ENCODE measurements around the gene ZNF70.

The ZNF70 gene

GRCh38 chr22:23781511-23782183 is 30.7 kb upstream of the ZNF70 start:
- no peaks in the 10 kb centered on the region for H4K20me1 ChIP-seq (ENCODE audit: control insufficient read depth, insufficient read depth, low read depth, low read length)
- H3K27ac ChIP-seq (ENCODE audit: low read depth, low read length), result no peak overlapping the region
- H3K79me2 ChIP-seq (ENCODE audit: control insufficient read depth, low read length), result peaks cover 3% of the 10 kb centered on the region; the same call in 1 of the 2 replicates
- no peaks in the 10 kb centered on the region for H3K27me3 ChIP-seq (ENCODE audit: control insufficient read depth, low read length)
- H3K9me2 ChIP-seq (replicated peaks; ENCODE audit: control insufficient read depth, low read length), result no peaks in the 10 kb centered on the region
- H3K4me2 ChIP-seq (ENCODE audit: low read length), result no peak overlapping the region
- H3K36me3 ChIP-seq (ENCODE audit: control insufficient read depth, low read length), result no peaks in the 10 kb centered on the region
- peaks cover 2% of the 10 kb centered on the region; the same call in 1 of the 2 replicates for H3F3A ChIP-seq (ENCODE audit: control insufficient read depth, insufficient read depth)
- TF ChIP-seq CTCF (IDR thresholded peaks at IDR 0.05; ENCODE audit: low read depth, low read length, poor library complexity, severe bottlenecking) (no peak), EZH2phosphoT487 (IDR thresholded peaks at IDR 0.05; ENCODE audit: borderline replicate concordance, low read length) (no peak)
- no peak overlapping the region for H3K4me3 ChIP-seq (ENCODE audit: low read length)
- peaks cover 10% of the 10 kb centered on the region for H3K4me1 ChIP-seq (ENCODE audit: control insufficient read depth, low read length)
- no peaks in the 10 kb centered on the region for H3K9me3 ChIP-seq (ENCODE audit: control insufficient read depth, insufficient read depth, low read length)

GRCh38 chr22:23781065-23781464 is 30.2 kb upstream of the ZNF70 start:
- no peak overlapping the region for H3K4me3 ChIP-seq (ENCODE audit: low read length)
- H3K9me3 ChIP-seq (ENCODE audit: control insufficient read depth, insufficient read depth, low read length), result no peaks in the 10 kb centered on the region
- H4K20me1 ChIP-seq (ENCODE audit: control insufficient read depth, insufficient read depth, low read depth, low read length), result no peaks in the 10 kb centered on the region
- TF ChIP-seq EZH2phosphoT487 (IDR thresholded peaks at IDR 0.05; ENCODE audit: borderline replicate concordance, low read length) (no peak), CTCF (IDR thresholded peaks at IDR 0.05; ENCODE audit: low read depth, low read length, poor library complexity, severe bottlenecking) (no peak)
- H3K9me2 ChIP-seq (replicated peaks; ENCODE audit: control insufficient read depth, low read length), result no peaks in the 10 kb centered on the region
- H3K27me3 ChIP-seq (ENCODE audit: control insufficient read depth, low read length), result no peaks in the 10 kb centered on the region
- H3K4me2 ChIP-seq (ENCODE audit: low read length), result no peak overlapping the region
- H3K36me3 ChIP-seq (ENCODE audit: control insufficient read depth, low read length), result no peaks in the 10 kb centered on the region
- H3K27ac ChIP-seq (ENCODE audit: low read depth, low read length), result no peak overlapping the region
- peaks cover 8% of the 10 kb centered on the region for H3K4me1 ChIP-seq (ENCODE audit: control insufficient read depth, low read length)
- H3K79me2 ChIP-seq (ENCODE audit: control insufficient read depth, low read length), result no peaks in the 10 kb centered on the region
- H3F3A ChIP-seq (ENCODE audit: control insufficient read depth, insufficient read depth), result peaks cover under 1% of the 10 kb centered on the region; the same call in 1 of the 2 replicates

- peaks cover 8% of the 10 kb centered on the region; the same call in 1 of the 2 replicates for H3K4me1 ChIP-seq (ENCODE audit: control insufficient read depth, low read length)
- no peaks in the 10 kb centered on the region for H3K9me2 ChIP-seq (replicated peaks; ENCODE audit: control insufficient read depth, low read length)
- no peak overlapping the region for H3K4me2 ChIP-seq (ENCODE audit: low read length)
- no peak for TF ChIP-seq CTCF (IDR thresholded peaks at IDR 0.05; ENCODE audit: low read depth, low read length, poor library complexity, severe bottlenecking)
- TF ChIP-seq EZH2phosphoT487 (IDR thresholded peaks at IDR 0.05; ENCODE audit: borderline replicate concordance, low read length), result no peak
- H3K36me3 ChIP-seq (ENCODE audit: control insufficient read depth, low read length), result no peaks in the 10 kb centered on the region
- H4K20me1 ChIP-seq (ENCODE audit: control insufficient read depth, insufficient read depth, low read depth, low read length), result no peaks in the 10 kb centered on the region
- no peaks in the 10 kb centered on the region for H3K79me2 ChIP-seq (ENCODE audit: control insufficient read depth, low read length)
- H3K4me3 ChIP-seq (ENCODE audit: low read length), result no peak overlapping the region
- no peaks in the 10 kb centered on the region for H3K9me3 ChIP-seq (ENCODE audit: control insufficient read depth, insufficient read depth, low read length)
- H3F3A ChIP-seq (ENCODE audit: control insufficient read depth, insufficient read depth), result no peaks in the 10 kb centered on the region
- H3K27me3 ChIP-seq (ENCODE audit: control insufficient read depth, low read length), result no peaks in the 10 kb centered on the region
- H3K27ac ChIP-seq (ENCODE audit: low read depth, low read length), result no peak overlapping the region
Measured at GRCh38 chr22:23780146-23780748, 29.3 kb upstream of the ZNF70 start.
